Measurements from ENCODE around the gene PFDN1.

Gene PFDN1

GRCh38 chr5:140339636-140340035 lies 36.7 kb upstream of the PFDN1 start:
- no peak overlapping the region for H3K4me3 ChIP-seq (replicated peaks in 1 of 2; ENCODE audit: low read depth in 2 of 2, low read length in 2 of 2)
- TF ChIP-seq CTCF (IDR thresholded peaks at IDR 0.05; ENCODE audit: low read depth, low read length) = no peak
- DNase-seq (ENCODE audit: low read depth in 2 of 2) = no peak

GRCh38 chr5:140338908-140339307 lies 36.0 kb upstream of the PFDN1 start:
- no peak for TF ChIP-seq CTCF (IDR thresholded peaks at IDR 0.05; ENCODE audit: low read depth, low read length)
- no peak for DNase-seq (ENCODE audit: low read depth in 2 of 2)
- H3K4me3 ChIP-seq (replicated peaks in 1 of 2; ENCODE audit: low read depth in 2 of 2, low read length in 2 of 2) = no peak overlapping the region

- TF ChIP-seq CTCF (IDR thresholded peaks at IDR 0.05; ENCODE audit: low read depth, low read length) = no peak
- no peak overlapping the region for H3K4me3 ChIP-seq (replicated peaks in 1 of 2; ENCODE audit: low read depth in 2 of 2, low read length in 2 of 2)
- no peak for DNase-seq (ENCODE audit: low read depth in 2 of 2)
Observed at GRCh38 chr5:140338336-140338735, 35.4 kb upstream of the PFDN1 start.

GRCh38 chr5:140337880-140338279 lies 35.0 kb upstream of the PFDN1 start:
- no peak for DNase-seq (ENCODE audit: low read depth in 2 of 2)
- TF ChIP-seq CTCF (IDR thresholded peaks at IDR 0.05; ENCODE audit: low read depth, low read length) = no peak
- no peak overlapping the region for H3K4me3 ChIP-seq (replicated peaks in 1 of 2; ENCODE audit: low read depth in 2 of 2, low read length in 2 of 2)

- TF ChIP-seq CTCF (IDR thresholded peaks at IDR 0.05; ENCODE audit: low read depth, low read length) = no peak
- DNase-seq (ENCODE audit: low read depth in 2 of 2) = peak in 1 of 2 donors; percentile 37
- no peak overlapping the region for H3K4me3 ChIP-seq (replicated peaks in 1 of 2; ENCODE audit: low read depth in 2 of 2, low read length in 2 of 2)
Observed at GRCh38 chr5:140336388-140336787, 33.5 kb upstream of the PFDN1 start.

GRCh38 chr5:140331638-140332037 lies 28.7 kb upstream of the PFDN1 start:
- DNase-seq (ENCODE audit: low read depth in 2 of 2) = no peak
- TF ChIP-seq CTCF (IDR thresholded peaks at IDR 0.05; ENCODE audit: low read depth, low read length) = no peak
- H3K4me3 ChIP-seq (replicated peaks in 1 of 2; ENCODE audit: low read depth in 2 of 2, low read length in 2 of 2) = no peak overlapping the region

GRCh38 chr5:140329739-140330481 lies 27.0 kb upstream of the PFDN1 start:
- H3K4me3 ChIP-seq (replicated peaks in 1 of 2; ENCODE audit: low read depth in 2 of 2, low read length in 2 of 2) = no peak overlapping the region
- TF ChIP-seq CTCF (IDR thresholded peaks at IDR 0.05; ENCODE audit: low read depth, low read length) = no peak
- peak in 1 of 2 donors; percentile 56 for DNase-seq (ENCODE audit: low read depth in 2 of 2)
